Measurements from ENCODE around the gene PRSS36.
A peak's percentile ranks its signal among the peaks of the same experiment; 100 is the strongest.
"Not testable (repeated sequence)": the region's sequence is repeated elsewhere in the genome, so short reads cannot be mapped to it uniquely, and the experiment has no call there.

PRSS36 gene

GRCh38 chr16:31183432-31184428, 33.9 kb upstream of the PRSS36 start:
- FAIRE-seq, result no peak

GRCh38 chr16:31182391-31182790, 32.5 kb upstream of the PRSS36 start:
- no peak for FAIRE-seq

- FAIRE-seq, result no peak
These were observed 31.4 kb upstream of the PRSS36 start for GRCh38 chr16:31181102-31181830.

- no peak for FAIRE-seq
These were observed 30.0 kb upstream of the PRSS36 start, which contains the start of gene FUS for GRCh38 chr16:31179747-31180459. FUS (plus strand) TSS chr16:31180139; CDS start chr16:31180215, 76 bp downstream.

DNA sequence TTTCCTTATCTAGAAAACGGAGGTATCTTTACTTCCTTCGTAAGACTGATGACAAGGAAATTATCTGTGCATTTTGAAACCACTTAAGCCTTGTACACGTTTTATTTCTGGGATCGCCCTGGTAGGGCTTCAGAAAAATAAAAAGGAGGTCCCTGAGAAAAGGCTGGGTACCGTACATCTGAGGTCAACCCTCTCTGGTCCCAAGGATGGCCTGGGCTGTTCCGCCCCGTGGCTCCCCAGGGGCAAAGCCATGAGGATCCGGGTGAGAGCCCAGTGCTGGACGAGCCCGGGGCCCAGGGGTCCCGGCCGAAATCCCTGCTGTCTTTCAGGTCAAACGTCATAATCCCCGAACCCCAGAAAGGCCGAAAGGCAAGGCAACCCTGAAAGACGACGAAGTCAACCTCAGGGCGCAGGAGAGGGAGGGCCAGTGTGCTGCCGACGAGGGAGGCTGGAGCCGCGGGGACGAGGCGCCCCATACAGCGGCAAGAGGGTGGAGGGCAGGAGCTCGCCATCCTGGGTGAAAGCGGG, 29.4 kb upstream of the PRSS36 start:
- no peak for FAIRE-seq

- no peak for FAIRE-seq
These were observed 27.3 kb upstream of the PRSS36 start for GRCh38 chr16:31177136-31177535.

GRCh38 chr16:31170048-31170447, 20.2 kb upstream of the PRSS36 start:
- FAIRE-seq, result not testable (repeated sequence)

DNA sequence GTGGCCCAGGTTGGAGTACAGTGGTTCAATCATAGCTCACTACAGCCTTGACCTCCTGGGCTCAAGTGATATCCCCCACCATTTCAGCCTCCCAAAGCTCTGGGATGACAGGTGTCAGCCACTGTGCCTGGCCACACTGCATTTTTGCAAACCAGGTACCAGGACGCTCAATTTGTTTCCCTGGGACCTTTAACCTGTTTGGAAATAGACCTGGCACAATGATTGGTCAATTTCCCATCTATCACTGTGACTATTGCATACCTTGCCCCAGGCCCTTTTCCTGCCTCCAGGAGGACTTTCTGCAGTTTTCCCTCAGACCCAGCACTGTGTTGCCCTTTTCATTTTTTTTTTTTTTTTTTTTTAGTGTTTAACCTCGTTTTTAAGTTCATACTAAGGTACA, 19.0 kb upstream of the PRSS36 start:
- FAIRE-seq, result no peak

GRCh38 chr16:31167315-31167714, 17.4 kb upstream of the PRSS36 start:
- FAIRE-seq, result no peak

- no peak for FAIRE-seq
These were observed 7.3 kb upstream of the PRSS36 start for GRCh38 chr16:31157136-31157535.

DNA sequence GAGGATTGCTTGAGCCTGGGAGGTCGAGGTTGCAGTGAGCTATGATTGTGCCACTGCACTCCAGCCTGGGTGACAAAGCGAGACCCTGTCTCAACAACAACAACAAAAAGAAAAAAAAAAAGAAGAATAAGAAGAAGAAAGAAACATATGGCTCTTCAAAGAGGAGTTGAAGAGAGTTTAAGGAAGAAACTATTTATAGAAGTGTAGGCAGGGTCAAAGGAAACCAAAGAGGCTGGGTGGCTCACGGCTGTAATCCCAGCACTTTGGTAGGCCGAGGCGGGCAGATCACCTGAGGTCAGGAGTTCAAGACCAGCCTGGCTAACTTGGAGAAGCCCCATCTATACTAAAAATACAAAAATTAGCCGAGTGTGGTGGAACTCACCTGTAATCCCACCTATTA, 1.1 kb upstream of the PRSS36 start:
- FAIRE-seq, result not testable (repeated sequence)

DNA sequence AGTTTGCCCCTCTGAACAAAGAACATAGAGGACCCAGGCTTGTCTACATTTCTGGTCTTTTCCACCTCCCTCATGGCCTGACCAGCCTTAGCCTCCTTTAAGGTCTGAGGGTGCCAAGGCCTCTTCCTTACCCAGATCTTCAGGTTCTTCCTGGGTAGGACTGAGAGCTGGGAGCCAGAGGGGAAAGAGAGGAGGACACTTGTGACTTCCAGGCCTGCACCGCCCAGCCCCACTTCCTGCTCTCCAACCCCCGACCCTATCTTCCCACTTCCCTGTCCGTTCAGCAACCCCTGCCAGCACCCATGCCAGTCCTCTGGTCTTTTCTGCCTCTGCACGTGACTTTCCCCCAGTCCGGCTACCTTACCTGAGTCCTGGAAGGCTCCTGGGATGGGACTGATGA, 534 bp downstream of the PRSS36 start:
- no peak for FAIRE-seq

DNA sequence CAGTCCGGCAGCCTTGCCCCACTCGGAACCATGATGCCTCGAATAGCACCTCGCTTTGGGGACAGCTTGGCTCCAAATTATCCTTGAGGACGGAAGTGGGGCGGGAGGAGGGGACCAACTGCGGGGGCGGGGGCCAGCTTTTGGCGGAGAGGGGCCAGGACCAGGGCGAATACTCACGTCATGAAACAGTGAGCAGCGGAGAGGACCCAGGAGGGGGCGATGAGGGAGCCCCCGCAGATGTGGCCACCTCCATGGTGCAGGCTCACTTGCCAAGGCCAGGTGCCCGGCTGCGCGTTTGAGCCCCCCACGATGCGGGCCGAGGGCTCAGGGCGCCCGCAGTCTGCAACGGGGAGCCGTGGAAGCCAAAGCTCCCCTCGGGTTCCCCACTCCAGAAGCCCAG, 970 bp downstream of the PRSS36 start:
- FAIRE-seq, result no peak

DNA sequence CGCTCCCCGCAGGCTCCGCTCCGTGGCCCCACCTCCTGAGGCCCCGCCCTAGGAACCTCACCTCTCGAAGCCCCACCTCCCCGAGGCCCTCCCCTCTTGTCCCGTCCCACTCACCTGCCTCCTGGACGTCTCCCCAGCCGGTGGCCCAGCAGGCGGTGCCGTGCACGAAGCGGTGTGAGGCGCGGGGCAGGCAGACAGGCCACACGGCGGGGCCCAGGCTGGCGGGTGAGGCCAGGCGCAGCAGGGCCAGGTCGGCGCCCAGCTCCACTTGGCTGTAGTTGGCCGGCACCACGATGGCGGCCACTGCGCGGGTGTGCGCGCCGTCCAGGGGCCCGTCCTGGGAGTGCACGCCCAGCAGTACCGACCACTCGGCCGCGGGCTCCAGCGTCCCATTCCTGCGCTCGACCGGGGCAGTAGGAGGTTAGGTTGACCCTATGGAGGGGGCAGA, 1.6 kb downstream of the PRSS36 start:
- FAIRE-seq, result no peak

- FAIRE-seq, result no peak
These were observed 2.3 kb downstream of the PRSS36 start for GRCh38 chr16:31147574-31147973.

DNA sequence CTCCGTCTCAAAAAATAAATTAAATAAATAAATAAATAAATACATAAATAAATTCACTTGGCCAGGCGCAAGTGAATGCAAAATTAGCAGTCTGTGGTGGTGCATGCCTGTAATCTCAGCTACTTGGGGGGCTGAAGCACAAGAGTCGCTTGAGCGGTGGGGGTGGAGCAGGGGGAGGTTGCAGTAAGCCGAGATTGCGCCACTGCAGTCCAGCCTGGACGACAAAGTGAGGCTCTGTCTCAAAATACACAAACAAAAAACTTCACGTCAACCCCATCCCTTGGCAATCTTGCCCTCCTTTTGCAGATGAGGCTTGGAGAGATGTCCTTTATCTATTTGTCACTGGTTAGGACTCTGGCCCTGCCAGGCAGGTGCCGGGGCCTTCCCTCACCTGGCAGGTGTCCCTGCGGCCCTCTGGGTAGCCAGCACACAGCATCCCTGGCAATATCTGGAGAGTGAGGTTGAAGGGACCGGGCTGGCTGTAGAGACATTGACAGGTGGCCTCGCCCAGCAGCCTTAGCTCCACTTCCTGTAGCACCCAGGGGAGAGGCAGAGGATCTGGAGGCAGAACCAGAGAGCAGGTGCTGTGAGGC, 4.4 kb downstream of the PRSS36 start:
- no peak for FAIRE-seq

DNA sequence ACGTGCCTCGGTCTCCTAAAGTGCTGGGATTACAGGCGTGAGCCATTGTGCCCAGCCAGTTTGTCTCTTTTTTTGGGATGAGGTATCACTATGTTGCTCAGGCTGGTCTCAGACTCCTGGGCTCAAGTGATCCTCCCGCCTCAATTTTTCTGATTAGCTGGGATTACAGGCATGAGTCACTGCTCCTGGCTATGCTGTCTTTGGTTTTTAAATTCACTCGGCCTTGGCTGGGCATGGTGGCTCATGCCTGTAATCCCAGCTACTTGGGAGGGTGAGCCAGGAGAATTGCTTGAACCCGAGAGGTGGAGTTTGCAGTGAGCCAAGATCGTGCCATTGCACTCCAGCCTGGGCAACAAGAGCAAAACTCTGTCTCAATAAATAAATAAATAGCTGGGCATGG, 5.4 kb downstream of the PRSS36 start:
- not testable (repeated sequence) for FAIRE-seq

DNA sequence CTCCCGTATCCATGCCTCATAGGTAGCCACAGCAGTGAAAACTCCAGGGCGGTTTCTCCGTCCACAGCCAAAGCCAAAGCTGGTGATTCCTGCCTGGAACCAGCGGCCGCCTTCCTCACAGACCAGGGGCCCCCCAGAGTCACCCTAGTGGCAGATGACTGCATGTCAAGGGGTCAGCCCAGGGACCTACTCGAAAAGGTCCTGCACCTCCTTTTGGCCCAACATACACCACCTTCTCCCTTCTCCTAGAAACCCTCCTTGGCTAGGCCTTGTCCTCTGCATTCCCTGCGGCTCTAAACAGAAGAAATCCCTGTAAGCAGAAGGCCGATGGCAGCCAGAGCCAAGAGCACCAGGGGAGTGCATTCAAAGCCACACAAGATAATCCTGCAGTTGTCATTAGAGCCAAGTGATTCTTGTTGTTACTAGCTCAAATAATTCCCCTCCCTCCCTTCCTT, 6.1 kb downstream of the PRSS36 start:
- no peak for FAIRE-seq

DNA sequence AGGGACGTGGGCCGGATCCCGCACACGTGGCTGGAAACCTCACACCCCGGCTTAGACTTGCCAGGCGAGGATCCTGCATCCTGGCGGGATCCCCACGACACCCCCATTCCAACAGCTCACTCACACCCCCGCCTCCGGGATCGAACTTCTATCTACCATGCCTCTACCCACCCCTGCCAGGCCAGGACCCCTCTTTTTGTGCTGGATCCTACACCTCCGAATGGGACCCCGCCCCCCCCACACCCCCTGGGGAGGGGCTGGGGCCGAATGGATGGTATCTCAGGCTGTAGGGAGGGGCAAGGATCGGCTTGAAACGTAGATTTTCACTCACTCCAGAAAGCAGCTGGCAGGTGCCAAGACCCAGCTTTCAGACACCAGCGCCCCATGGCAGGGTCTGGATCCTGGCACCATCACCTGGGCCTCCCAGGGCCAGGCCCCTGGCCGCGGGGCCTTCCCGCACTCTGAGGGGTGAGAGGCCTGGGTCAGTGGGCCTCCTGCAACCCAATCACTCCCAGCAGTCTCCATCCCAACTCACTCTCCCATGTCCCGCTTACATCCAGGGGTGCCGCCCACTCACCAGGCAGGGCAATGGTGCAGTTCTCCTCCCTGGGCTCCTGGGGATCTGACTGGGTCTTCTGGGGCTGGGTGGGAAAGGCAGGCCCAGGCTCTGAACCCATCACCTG, 6.7 kb downstream of the PRSS36 start:
- FAIRE-seq, result no peak

- peak; percentile 84 for FAIRE-seq
These were observed 7.5 kb downstream of the PRSS36 start for GRCh38 chr16:31142109-31143010.

All from TTC549 (cell line).